Measurements from ENCODE around the gene RPS6KL1.
A peak's percentile ranks its signal among the peaks of the same experiment; 100 is the strongest.

Gene RPS6KL1

DNA sequence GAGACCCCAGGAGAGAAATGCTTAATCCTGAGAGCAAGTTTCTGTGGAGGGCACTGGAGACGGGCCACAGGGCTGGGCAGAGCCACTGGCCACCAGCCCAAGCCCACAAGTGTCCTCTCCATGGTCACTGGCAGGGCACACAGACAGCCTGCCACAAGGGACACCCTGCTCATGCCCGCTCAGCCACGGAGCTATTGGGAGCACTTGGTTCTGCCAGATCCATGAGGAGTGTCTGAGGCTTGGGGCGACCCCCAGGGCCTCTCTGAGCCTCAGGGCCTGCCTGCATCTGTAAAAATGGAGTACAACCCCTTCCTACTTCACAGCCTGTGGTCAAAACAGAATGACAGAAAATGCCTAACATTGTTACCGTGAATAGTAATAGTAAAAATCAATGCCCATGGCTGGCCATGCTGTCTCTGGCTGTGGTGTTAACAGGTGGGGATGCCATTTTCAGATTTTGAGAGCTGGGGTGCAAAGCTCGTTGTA lies 29.2 kb upstream of the RPS6KL1 start:
- DNase-seq: no peak

DNA sequence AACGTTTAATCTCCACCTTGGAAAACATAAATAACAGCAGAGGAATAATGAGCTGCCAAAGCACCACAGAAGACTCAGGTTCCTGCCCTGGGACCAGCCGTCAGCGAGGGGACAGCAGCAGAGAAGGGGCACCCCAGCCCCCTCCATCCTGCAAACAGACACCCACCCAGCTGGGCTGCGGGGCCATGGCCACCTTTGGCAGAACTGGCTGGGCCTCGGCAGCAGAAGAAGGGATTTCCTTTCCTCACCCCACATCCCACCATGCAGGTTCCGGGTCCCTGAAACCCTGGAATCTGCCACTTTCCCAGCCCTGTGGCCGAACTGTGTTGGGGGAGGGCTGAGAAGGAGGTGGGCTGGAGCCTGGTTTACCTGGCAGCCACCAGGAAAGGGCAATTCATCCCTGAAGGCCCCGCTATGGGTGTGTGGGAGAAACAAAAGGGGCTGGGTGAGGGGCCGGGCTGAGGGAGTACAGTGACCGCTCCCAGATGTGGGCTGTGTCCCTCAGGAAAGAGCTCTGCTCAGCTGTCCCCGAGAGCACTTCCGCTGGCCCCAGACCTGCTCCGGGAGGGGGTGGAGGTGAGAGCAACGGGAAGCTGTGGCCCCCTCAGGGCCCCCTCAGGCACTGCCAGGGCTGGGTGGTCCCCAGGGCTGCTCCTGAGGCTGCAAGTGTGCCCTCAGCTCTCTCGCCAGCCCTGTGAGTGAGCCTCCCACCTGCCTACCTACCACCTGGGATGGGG lies 28.6 kb upstream of the RPS6KL1 start:
- peak; percentile 66 for DNase-seq

DNA sequence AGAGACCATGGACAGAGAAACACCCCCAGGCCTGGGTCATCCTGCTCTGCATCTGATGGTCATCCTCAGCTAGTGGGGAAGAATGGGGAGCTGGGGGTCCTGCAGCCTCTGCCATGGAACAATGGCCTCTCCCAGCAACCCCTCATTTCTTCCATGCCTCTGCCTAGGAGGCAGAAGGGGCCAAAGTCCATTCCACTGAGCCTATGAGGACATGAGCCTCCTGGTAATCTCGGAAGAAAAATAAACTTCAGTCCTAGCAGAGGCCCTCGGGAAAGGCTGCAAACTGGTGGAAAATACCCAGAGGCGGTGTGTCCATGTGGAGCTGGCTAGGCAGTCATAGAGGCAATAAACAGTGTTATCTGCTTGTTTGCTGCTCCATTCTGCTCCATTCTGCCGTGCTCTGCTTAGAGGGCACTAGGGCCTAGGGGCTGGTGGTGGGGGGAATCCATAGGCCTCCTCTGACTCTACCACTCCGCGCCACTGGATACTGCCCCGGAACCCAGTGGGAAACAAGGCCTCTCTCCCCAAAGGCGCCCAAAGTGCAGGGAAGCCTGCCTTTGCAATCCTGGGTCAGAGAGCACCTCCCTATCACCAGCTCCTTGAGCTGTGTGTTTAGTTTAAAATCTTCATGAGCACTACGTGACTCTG lies 27.9 kb upstream of the RPS6KL1 start:
- peak; percentile 42 for DNase-seq

DNA sequence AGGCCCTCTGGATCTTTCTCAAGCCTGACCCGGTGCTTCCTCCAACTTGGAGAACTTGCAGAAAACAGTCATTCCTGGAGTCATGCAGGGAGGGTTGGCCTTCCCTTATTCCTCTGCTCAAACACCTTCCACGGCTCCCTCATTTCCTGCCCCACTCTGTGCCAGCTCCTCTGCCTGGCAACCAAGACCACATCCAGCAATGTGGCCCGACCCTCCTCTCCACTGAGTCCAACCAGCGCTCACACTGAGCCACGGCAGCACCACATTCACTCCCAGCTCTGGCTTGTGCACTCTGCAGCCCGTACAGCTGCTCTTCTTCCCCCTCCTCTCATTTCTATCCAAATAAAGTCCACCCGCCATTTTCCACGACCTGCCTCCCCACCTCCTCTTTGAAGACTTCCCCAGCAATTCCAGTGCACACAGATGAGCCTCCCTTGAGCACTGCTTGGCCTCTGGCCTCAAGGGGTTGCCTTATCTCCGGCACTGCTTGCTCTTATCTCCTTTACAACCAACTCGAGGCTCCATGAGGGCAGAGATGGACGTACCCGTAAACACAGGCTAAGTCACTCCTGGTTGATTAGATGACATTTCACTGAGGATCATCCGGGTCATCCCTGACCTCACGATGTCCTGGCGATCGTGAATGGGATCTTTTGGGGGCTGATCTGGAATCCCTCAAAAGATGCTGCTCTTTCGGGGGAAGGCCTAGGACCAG lies 27.0 kb upstream of the RPS6KL1 start:
- DNase-seq: no peak

DNA sequence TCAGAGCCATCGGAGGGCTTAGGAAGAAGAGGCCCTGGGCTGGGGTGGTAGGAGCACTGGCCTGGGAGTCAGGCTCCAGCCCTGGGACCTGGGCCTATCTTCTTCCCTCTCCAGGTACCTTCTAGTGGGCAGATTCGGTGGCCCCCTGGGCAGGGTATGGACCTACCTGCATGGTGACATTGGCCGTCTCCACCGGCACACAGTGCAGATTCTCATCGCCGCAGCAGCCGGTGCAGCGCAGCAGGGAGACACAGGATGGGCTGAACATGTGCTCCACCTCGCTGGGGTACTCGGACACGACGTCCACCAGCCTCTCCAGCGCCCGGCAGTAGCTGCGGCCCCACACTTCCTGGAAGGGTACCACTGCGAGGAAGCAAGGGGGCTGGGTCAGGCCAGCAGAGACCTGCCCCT lies 26.1 kb upstream of the RPS6KL1 start:
- no peak for DNase-seq

DNA sequence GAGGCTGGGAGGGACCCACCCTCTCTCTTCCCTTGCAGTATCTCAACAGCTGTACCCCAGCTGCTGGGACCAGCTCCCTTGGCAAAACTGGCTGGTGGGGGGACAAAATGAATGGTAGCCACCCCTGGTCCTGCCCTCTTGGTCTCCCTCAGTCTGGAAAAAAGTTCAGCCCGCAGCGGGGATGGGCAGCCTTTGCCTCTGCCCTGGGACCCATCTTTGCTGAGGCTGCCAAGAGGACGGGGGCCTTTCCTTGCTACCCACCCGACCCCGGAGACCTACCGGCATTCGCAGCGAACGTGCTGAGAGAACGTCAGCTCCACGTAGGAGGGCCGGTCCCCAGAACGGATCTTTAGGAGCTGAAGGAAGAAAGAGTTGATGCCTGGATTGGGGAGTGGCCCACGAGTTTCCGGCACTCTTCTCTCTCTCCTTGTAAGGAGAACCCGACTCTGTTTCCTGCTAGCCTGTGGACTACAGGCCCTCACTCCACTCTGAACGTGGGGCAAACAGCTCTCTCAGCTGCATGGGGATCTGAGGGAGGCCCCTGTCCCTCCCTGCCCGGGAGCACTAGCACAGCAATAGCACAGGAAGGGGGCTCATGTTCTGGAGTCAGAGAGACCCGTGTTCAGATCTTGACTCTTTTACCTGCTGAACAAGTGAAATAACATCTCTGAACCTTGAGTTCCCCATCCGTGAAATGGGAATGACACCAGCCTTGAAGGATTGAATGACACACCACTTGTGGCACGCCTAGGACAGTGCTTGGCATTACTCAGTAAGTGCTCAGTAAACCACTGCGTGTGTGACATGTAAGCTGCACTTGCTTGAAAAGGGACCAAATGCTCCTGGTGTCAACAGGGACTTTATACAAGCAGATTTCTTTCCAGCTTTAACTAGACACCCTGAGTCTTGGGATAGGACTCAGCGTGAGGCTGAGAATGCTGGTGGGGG lies 25.4 kb upstream of the RPS6KL1 start:
- DNase-seq: no peak

DNA sequence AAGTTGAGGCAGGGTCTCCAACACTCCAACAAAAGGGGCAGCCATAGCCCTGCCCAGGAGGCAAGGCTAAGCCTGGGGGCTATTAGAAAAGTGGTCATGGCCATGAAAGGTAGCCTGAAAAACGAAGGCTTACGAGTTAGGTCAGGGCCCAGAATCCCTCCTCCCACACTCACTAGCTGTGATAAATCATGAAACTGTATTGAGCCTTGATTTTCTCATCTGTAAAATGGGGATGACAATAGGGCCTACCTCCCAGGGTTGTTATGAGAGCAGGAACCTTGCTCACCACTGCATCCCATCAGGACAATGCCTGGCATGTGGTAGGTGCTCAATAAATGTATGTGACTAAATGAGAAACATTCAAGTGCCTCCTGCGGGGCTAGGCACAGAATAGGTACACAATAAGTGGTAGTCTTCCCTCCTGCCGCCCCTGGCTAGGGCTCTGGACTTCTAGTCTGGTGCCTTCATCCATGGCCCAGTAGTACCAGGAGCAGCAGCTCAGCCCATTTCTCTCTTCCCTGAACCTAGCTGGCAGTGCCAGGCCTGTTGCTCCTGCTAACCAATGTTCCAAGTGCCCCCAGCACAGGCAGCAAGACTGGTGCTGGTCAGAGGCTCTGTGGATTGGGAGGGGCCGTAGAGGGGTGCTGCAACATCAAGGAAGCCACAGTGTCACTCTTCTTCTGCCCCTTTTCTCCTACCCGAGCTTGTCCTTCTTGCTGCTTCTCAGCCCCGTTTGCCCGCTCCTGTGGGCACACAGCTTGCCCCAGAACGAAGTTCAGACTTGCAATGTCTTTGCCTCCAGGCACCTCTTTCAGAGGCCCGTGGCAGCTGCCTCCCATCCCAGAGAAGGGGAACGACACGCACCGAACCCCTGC lies 24.5 kb upstream of the RPS6KL1 start:
- no peak for DNase-seq

DNA sequence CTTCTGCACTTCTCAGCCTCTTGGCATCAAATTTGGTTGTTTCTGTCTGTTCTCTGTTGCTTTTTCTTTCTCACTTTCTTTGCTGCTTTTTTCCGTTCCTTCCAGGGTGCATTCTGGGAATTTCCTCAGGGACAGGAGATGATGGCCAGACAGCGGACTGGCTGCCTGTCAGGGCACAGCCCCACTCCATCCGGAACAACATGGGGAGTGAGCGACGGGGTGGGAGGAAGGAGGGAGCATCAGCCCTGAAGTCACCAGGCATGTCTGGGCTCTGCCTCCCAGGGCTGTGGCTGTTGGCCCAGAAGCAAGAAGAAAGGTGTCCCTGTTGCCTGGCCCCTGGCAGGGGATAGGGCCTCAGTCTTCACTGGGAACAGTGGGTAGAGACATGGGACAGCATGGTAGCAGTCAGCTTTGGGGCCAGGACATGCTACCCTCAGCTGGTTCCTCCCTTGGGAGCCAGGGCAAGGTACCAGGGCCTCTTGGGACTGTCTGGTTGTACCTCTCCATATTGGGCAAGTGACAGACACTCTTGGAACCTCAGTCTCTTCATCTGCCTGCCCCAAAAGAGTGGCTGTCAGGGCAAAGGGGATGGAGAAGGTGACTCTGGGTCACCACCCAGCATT lies 23.7 kb upstream of the RPS6KL1 start:
- no peak for DNase-seq

DNA sequence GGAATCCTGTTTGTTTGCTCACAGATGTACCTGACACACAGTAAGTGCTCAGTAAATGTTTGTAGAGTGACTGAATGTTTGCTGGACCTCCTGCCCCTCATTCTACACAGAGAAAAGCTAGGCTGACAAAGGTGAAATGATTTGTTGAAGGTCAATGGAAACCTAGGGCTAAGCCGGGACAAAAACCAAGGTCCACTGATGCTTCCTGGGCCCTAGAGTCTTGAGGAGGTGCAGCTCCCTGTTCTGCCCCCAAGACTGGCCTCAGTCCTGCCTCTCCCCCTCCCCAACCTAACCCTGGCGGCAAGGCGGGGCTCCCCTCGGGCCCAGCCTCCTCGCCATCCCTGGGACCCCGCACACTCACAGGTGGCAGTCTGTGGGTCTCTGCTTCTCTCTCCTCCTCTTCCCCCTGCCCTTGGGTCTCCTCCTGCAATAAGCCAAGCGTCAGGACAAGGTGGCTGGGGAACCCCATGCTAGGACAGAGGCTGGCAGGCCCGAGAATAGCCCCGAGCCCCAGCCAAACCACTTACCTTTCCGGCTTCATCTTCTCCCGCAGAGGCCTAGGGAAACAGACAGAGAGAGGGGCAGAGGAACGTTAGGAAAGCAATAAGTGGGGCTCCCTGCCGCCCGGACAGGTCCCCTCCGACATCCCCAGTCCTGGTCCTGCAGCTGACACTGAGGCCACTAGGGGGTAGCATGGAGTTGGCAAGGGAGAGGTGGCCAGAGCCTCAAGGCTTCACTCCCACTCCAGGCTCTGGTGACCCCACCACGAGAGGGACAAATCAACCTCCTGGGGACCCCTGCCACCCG lies 23.0 kb upstream of the RPS6KL1 start:
- peak; percentile 70 for DNase-seq

DNA sequence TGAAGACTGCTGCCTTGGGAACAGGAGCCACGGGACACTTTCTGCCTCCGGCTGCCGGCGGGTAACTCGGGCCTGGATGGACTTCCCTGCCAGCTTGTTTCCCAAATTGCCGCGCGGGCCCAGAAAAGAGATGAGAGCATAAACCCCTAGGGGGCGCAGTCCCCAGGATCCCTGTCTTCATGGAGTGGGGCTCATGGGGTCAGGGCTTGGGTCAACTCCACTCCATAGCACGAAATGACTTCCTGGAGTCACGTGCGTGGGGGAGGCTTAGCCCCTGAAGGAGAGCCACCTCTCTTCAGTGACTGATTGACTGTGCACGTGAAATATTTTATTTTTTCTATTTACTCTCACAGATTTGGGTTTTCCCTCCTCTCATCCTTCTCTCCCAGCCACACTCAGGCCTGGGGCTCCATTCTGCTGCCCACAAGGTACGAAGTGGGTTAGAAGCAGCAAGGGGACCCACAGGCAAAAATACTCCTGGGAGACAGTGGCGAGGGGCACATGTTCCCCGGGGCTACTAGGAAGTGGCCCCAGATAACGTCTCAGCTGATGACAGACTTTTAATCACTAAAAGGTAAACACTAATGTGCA lies 22.3 kb upstream of the RPS6KL1 start:
- DNase-seq: no peak

DNA sequence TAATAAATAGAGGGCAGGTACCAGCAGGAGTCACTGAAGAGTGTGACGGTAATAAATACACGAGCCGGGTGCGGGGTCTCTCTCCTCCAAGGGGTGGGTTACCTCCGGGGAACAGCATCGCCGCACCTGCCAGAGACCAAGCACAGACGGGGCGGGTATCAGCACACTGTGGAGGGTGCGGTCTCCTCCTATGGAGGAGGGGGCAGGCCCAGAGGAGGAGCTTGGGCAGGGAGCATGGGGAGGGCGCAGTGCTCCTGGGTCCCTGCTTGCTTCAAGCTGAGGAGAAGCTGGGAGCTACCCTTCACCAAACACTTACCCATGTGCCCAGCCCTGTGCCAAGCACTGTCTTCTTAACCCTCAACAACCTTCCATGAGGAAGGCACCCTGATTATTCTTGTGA lies 19.5 kb upstream of the RPS6KL1 start:
- DNase-seq: no peak

DNA sequence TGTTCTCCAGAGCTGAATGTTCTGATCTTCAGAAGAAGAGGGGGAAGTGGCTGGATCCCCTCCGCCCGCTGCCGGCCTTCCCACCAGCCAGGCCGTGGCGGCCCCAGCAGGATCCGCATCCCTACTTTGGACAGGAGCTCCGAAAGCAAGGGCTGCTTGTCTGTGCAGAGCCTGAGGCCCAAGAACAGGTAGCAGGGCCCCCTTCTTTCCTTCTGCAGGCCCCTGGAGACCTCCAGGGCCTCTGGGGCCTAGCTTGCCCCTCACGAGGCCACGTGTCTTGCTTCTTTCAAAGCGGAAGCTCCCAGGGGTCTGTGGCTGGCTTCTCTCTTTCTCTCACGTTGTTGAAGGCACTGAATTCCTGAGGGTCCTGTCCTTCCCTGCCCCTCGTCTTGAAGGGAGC lies 19.1 kb upstream of the RPS6KL1 start:
- no peak for DNase-seq

DNA sequence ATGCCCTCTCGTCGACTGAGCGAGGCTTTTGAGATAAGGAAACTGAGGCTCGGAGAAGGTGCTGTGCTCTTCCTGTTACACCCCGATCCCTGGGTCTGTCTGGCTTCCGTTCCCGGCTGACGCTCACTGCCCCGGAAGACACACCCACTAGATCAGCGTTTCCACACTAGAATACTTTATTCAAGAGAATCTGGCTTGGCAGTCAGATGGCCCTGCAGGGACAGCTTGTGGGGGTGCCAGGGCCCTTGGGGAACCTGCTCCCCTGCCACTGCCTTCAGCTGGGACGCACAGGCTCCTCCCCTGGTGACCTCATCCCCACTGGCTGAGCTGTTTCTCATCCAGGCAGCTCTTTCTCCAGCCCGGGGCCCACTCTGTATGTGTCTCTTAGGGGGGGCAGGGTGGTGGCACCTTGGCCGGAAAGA lies 18.6 kb upstream of the RPS6KL1 start:
- no peak for DNase-seq

DNA sequence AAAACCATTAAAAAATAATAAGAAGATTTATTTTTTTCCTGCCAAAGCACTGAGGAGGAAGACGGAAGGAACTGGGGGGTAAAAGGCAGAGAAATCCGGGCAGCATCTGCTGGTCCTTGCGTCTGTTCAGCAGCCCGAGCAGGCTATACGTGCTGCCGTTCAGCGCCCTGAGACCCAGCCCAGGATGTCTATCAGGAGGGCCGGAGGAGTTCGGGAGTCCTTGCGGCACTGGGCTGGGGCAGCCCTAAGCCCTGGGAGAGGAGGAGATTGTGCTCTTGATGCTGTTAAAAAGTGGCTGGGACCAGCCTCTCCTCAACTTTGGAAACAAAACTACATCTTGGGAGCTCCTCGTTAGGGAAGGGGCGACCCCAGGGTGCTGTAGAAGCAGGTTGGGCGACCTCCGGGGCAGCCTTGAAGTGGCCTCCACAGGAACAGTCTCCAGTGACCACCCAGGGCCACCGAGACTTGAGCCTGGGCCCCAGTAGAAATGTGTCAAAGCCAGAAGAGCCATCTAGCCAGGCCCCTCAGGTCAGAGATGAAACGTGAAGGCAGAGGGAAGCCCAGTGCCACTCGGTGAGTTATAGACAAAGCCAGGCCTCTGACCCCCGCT lies 18.0 kb upstream of the RPS6KL1 start:
- DNase-seq: no peak

DNA sequence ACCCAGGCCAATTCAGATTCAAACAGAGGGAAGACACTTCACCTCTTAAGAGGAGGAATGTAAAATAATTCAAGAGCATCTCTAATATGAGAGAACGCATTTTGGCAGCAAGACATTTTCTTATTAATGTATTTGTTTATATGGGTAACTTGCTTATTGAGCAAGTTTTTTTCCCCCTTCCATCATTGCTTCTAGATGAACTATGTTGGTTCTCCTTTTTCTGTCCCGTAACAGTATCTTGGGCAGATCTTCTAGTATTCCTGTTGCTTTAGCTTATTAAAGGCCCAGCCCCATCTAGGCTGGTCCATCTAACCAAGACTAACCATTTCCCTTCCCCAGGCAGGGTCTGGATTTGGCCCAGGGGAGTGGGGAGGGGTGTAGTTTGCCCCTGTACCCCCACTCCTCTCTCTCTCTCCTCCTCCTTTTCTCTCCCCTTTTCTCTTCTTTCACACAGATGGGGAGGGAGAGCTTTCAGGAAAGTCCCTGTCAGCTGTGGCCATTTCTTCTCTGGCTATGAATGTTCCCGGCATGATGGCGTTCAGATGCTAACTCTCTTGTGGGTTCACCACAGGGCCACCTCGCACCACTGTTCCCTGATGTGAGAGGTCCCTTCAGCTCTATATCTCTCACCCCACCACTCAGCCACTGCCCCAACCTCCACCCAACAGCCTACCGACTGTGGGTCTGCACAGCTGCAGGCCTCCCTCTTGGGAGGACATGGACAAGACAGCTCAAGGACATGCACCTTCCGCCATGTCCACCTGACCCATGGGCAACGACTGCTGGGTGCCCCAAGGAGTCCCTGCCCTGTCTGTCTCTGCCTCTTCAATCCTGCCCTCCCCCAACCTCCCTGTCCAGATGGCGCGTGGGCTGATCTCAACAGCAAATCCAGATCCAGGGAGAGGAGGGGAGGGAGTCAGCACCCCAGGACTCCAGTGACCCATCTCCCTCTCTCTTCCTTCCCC lies 15.8 kb upstream of the RPS6KL1 start:
- DNase-seq: no peak

DNA sequence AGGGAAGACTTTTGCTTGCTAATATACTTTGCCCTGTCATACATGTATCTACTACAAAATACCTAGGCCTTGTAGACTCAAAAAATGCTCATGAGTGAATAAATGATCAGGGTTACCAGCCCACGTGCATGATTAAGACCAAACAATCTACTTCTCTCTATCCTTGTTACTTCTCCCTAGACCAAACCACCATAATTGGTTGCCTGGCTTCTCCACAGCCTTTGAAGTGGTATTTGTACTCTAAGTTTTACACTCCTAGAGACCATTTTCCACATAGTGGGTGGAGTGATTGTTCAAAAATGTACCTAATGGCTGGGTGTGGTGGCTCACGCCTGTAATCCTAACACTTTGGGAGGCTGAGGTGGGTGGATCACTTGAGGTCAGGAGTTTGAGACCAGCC lies 14.1 kb upstream of the RPS6KL1 start:
- DNase-seq: no peak

DNA sequence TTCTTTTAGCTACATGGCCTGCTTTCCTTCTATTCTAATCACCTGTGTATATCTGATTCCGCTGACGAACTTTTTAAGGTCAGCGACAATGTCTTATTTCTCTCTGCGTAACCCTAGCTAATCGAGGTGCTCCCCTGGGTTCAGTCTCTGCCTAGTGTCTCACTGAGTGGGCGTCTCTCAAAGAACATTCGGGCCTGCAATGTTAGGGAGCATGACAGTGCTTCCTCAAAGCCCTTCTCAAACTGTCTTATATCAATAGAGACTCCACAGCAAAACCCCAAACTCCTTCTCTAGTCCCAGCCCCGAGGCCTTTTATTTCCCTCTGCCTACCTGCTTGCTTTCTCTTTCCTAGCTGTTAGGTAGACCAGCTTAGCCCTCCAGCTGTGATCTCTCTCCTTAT lies 13.7 kb upstream of the RPS6KL1 start:
- DNase-seq: no peak

DNA sequence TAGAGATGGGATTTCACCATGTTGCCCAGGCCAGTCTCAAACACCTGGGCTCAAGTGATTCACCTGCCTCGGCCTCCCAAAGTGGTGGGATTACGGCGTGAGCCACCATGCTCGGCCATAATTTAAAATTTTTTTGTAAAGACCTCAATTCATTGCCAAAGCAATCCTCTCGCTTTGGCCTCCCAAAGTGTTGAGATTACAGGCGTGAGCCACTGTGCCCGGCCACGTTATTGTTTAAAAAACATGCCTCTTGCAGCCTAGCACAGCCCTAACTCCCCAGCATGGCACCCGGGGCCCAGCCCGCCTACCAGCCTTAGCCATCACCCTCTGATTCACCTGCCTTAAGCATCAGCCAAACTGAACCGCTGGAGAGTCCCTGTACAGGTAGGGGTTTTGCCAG lies 13.1 kb upstream of the RPS6KL1 start:
- DNase-seq: no peak
